ENCODE data around the gene PTPRN2. TPM values are rescaled to one million over a fixed set of nuclear protein-coding genes. Genes with fewer than 3 reads are reported as not detected.

Gene PTPRN2
- total and polyA plus RNA-seq, 9 of the 15 experiments (the other 6 are each of a cell fraction or from before 2014, with no cell fraction given) = not detected

DNA sequence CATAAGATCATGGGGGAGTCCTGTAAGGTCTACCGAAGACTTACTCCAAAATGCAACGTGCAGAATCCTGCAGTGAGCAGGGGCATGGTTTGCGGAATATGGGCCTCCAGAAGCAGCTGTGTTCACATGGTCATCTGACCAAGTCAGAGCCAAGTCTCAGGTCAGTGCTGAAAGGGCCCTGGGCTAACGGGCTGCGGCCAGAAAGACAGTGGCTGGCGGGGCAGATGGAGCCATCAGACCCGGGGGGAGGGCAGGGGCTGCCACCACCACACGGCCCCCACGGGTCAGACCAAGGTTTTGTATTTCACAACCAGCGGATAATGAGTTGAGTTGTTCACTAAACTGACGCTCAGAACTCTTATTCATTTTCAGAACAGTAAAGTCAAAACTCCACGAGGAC is 522.3 kb downstream of the PTPRN2 start:
- Histone ChIP-seq H3K9me3 (replicated peaks; ENCODE audit: control insufficient read depth, insufficient read depth, low read depth, low read length) (0 out of 2 replicates have a peak, but pooled peaks cover 3% of the 10 kb centered on the region), H4K20me1 (replicated peaks; ENCODE audit: control insufficient read depth, insufficient read depth, low read length) (no peaks in the 10 kb centered on the region), H3K4me3 (no peak overlapping the region), H3K9ac (ENCODE audit: insufficient read depth in 1 of 2, low read depth in 2 of 2, low read length in 2 of 2) (no peak overlapping the region), H3K9me1 (ENCODE audit: control insufficient read depth, insufficient read depth, low read length) (no peaks in the 10 kb centered on the region), H3K4me2 (ENCODE audit: insufficient read depth, low read length) (no peak overlapping the region), H3K27me3 (ENCODE audit: control insufficient read depth in 2 of 2, insufficient read depth in 2 of 2, low read length in 2 of 2) (peaks cover 14 to 33% of the 10 kb centered on the region in 2 experiments; a peak in 3 of 5 replicates), H3K36me3 (ENCODE audit: control insufficient read depth, insufficient read depth, low read length) (no peaks in the 10 kb centered on the region), H3K79me2 (ENCODE audit: control insufficient read depth, insufficient read depth, low read length) (no peaks in the 10 kb centered on the region), H3K27ac (ENCODE audit: extremely low read depth, low read depth, low read length) (no peak overlapping the region), H2AFZ (ENCODE audit: low read depth, low read length) (no peak overlapping the region), H3K4me1 (replicated peaks in 1 of 2; ENCODE audit: control insufficient read depth in 2 of 2, insufficient read depth in 2 of 2, low read length in 2 of 2) (no peaks in the 10 kb centered on the region)
- intact Hi-C loops (cut with micrococcal nuclease) = no loop called here
- in situ Hi-C loops (cut with MboI) = no loop called here
- no TSS peak for BruUV-seq (replicated peaks)
- DNase-seq (ENCODE audit: extremely low read depth in 1 of 4, low spot score in 3 of 4) = no peak
- TF ChIP-seq ETV5 (CRISPR knock-in tag; IDR thresholded peaks at IDR 0.05; ENCODE audit: low read depth) (no peak), SAP30 (IDR thresholded peaks at IDR 0.05; ENCODE audit: borderline replicate concordance, insufficient read depth, low read depth, low read length, poor library complexity, severe bottlenecking) (no peak), ZNF239 (CRISPR knock-in tag; IDR thresholded peaks at IDR 0.05) (no peak)
- TF ChIP-seq, protein P1, sequence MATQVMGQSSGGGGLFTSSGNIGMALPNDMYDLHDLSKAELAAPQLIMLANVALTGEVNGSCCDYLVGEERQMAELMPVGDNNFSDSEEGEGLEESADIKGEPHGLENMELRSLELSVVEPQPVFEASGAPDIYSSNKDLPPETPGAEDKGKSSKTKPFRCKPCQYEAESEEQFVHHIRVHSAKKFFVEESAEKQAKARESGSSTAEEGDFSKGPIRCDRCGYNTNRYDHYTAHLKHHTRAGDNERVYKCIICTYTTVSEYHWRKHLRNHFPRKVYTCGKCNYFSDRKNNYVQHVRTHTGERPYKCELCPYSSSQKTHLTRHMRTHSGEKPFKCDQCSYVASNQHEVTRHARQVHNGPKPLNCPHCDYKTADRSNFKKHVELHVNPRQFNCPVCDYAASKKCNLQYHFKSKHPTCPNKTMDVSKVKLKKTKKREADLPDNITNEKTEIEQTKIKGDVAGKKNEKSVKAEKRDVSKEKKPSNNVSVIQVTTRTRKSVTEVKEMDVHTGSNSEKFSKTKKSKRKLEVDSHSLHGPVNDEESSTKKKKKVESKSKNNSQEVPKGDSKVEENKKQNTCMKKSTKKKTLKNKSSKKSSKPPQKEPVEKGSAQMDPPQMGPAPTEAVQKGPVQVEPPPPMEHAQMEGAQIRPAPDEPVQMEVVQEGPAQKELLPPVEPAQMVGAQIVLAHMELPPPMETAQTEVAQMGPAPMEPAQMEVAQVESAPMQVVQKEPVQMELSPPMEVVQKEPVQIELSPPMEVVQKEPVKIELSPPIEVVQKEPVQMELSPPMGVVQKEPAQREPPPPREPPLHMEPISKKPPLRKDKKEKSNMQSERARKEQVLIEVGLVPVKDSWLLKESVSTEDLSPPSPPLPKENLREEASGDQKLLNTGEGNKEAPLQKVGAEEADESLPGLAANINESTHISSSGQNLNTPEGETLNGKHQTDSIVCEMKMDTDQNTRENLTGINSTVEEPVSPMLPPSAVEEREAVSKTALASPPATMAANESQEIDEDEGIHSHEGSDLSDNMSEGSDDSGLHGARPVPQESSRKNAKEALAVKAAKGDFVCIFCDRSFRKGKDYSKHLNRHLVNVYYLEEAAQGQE (IDR thresholded peaks at IDR 0.05; ENCODE audit: borderline replicate concordance) = no peak
- TF ChIP-seq, protein P1 (CRISPR knock-in tag; IDR thresholded peaks at IDR 0.05; ENCODE audit: low read depth) = no peak
- TF ChIP-seq, protein P2, sequence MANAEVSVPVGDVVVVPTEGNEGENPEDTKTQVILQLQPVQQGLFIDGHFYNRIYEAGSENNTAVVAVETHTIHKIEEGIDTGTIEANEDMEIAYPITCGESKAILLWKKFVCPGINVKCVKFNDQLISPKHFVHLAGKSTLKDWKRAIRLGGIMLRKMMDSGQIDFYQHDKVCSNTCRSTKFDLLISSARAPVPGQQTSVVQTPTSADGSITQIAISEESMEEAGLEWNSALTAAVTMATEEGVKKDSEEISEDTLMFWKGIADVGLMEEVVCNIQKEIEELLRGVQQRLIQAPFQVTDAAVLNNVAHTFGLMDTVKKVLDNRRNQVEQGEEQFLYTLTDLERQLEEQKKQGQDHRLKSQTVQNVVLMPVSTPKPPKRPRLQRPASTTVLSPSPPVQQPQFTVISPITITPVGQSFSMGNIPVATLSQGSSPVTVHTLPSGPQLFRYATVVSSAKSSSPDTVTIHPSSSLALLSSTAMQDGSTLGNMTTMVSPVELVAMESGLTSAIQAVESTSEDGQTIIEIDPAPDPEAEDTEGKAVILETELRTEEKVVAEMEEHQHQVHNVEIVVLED (CRISPR knock-in tag; IDR thresholded peaks at IDR 0.05) = no peak
- FAIRE-seq = no peak
- ChIA-PET POLR2A (no interaction called here), CTCF (ENCODE audit: low intra/inter-chr PET ratio) (no interaction called here)
- WGBS (ENCODE audit: insufficient coverage, low coverage, missing lambda C conversion rate) = 0% methylated on average over 12 of the region's 12 CpGs
- no peak for ATAC-seq
